Colonic mucosa (tissue), 4 donors: Measurements from ENCODE around the gene PRMT7. TPM values are rescaled to one million over a fixed set of nuclear protein-coding genes. Genes with fewer than 3 reads are reported as not detected.

Experiments
- DNase-seq: peaks from one replicate; pipeline ENCODE4 v3.0.0-alpha.2; 2020
- H3K27ac ChIP-seq: fragments of 200-600 bp; one replicate; pipeline ENCODE4 v1.8.0; 2021
- H3K27me3 ChIP-seq: fragments of 200-600 bp; one replicate; pipeline ENCODE4 v1.8.0; 2021
- H3K36me3 ChIP-seq: fragments of 200-600 bp; one replicate; pipeline ENCODE4 v1.8.0; 2021
- H3K4me1 ChIP-seq: fragments of 200-600 bp; one replicate; pipeline ENCODE4 v1.8.0; 2021; ENCODE audit warnings: mild to moderate bottlenecking
- H3K4me3 ChIP-seq: fragments of 200-600 bp; one replicate; pipeline ENCODE4 v1.8.0; 2021
- H3K9ac ChIP-seq, 2 donors: one replicate each; pipeline ENCODE4 v1.7.0; 2013; ENCODE audit warnings: control low read depth in 2 of 2, low read depth in 2 of 2, low read length in 2 of 2
- H3K9me3 ChIP-seq: fragments of 200-600 bp; one replicate; pipeline ENCODE4 v1.8.0; 2021
- intact Hi-C: fragments of 100-400 bp; cut with DNase I; formaldehyde crosslinking; loops from one replicate; pipeline ENCODE4 v1.14.1; 2022
- total RNA-seq, 2 donors: library from RNA; stranded (reverse); fragmentation: NEBNext Ultra II Directional in 1 of 2; extraction: Animal tissue kit (Norgen Biotek cat#: 25700) in 1 of 2; gene quantifications; one replicate each; pipeline ENCODE4 v1.2.1, GENCODE V29; 2021
- TF ChIP-seq, protein P1 (sequence below): fragments of 200-600 bp; IDR thresholded peaks from one replicate; pipeline ENCODE4 v1.8.0; 2022; ENCODE audit warnings: antibody characterized with exemption, mild to moderate bottlenecking
- donor health status: healthy.
- donor health status: DM: no; HTN: no; CAD: no.
- donor health status: DM: no; HTN: no; CAD: no.

Gene PRMT7
- total RNA-seq, 2 donors from 2014 or later, result 18.0 to 45.4 TPM

DNA sequence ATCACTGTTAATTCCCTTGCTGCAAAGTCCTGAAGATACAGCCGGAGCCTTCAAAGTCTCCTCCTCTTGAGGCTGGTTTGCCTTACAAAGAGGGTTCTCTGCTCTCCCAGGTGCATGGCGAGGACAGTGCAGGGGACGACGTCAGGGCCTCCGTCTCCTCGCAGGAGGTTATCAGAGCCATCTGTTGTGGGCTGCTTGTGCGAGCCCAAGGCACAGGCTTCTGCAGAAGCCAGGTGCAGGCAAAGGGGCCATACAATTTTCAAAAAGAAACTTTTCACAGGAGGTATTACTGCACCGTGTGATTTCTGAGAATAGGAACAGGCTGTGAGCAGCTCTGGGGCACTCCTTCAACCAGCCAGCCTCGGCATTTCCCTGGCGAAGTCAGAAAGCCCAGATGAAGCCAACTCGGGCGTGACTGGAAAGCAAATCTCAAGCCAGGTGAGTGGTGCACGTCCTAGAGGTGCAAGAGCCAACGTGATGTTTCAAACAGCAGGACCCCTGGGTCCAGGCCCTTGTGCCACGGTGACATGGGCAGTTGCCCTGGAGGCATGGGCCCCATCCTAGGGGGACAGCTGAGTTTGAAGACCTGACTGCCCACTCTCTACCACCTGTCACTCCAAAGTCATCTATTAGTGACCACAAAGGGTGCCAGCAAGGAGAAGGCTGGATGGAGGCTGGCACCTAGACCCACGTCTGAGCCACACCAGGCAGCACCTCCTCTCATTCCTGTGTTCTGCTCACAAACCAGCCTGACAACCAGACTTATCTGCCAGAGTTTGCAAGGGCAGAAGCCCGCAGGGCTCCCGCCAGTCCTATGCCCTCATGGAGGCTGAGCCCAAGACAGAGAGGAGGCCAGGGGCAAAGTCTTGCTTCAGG is 68.9 kb downstream of the PRMT7 start:
- TF ChIP-seq, protein P1, sequence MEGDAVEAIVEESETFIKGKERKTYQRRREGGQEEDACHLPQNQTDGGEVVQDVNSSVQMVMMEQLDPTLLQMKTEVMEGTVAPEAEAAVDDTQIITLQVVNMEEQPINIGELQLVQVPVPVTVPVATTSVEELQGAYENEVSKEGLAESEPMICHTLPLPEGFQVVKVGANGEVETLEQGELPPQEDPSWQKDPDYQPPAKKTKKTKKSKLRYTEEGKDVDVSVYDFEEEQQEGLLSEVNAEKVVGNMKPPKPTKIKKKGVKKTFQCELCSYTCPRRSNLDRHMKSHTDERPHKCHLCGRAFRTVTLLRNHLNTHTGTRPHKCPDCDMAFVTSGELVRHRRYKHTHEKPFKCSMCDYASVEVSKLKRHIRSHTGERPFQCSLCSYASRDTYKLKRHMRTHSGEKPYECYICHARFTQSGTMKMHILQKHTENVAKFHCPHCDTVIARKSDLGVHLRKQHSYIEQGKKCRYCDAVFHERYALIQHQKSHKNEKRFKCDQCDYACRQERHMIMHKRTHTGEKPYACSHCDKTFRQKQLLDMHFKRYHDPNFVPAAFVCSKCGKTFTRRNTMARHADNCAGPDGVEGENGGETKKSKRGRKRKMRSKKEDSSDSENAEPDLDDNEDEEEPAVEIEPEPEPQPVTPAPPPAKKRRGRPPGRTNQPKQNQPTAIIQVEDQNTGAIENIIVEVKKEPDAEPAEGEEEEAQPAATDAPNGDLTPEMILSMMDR, result no peak
- intact Hi-C loops, result no loop called here
- Histone ChIP-seq H3K4me1 (peaks cover 13% of the 10 kb centered on the region), H3K9ac (no peak overlapping the region), H3K9me3 (no peaks in the 10 kb centered on the region), H3K36me3 (no peaks in the 10 kb centered on the region), H3K27ac (no peak overlapping the region), H3K27me3 (no peaks in the 10 kb centered on the region), H3K4me3 (no peak overlapping the region)
- no peak for DNase-seq

DNA sequence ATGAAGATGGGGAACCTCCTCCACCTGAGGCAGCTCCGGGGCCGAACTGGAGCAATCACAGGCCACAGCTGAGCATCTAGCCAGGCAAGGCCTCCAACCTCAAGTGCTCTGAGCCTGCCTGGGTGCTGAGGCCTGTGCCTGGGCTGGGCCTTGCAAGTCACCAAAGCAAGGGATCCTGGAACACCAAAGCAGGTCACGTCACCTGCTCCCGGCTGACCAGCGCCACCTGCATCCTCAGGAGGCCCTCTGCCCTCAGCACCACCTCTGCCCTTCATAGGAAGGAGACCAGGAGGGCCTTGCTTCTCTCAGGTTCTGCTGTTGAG is 69.5 kb downstream of the PRMT7 start:
- TF ChIP-seq, protein P1, result no peak
- Histone ChIP-seq H3K9me3 (no peaks in the 10 kb centered on the region), H3K4me1 (peaks cover 13% of the 10 kb centered on the region), H3K27me3 (no peaks in the 10 kb centered on the region), H3K9ac (no peak overlapping the region), H3K27ac (no peak overlapping the region), H3K4me3 (no peak overlapping the region), H3K36me3 (no peaks in the 10 kb centered on the region)
- DNase-seq, result no peak
- intact Hi-C loops, result no loop called here

DNA sequence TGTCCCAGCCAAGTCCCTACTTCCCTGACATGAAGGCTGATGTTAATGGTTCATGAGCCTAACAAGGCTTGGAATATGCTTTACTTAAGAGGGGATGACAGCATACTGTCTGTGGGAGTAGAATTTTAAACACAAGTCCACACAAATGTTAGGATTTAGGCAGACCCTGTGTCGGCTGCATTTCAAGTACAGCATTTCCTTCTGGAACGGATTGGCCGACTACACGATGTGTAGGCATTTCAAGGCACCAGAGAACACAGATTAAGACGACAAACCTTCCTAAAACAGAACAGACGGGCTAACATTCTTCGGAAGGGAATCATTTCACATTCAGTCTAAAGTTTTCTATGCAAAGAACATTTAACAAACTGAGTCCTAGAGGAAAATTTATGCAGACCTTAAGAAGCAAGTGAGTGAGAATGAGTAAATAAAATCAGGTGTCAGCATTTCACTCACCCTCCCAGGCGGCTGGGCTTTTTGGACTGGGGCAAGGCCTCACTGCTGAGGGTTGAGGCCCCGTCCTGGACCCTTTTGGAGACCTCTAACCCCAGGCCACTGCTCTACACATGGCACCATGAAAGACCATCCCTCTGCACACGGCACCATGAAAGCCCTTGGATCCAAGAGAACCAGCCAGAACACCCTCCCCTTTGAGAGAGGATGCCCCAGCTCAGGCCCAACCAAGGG is 70.0 kb downstream of the PRMT7 start:
- Histone ChIP-seq H3K27ac (no peak overlapping the region), H3K4me3 (no peak overlapping the region), H3K27me3 (no peaks in the 10 kb centered on the region), H3K9me3 (no peaks in the 10 kb centered on the region), H3K36me3 (no peaks in the 10 kb centered on the region), H3K4me1 (peaks cover 13% of the 10 kb centered on the region), H3K9ac (no peak overlapping the region)
- no peak for DNase-seq
- intact Hi-C loops, result no loop called here
- TF ChIP-seq, protein P1, result no peak

DNA sequence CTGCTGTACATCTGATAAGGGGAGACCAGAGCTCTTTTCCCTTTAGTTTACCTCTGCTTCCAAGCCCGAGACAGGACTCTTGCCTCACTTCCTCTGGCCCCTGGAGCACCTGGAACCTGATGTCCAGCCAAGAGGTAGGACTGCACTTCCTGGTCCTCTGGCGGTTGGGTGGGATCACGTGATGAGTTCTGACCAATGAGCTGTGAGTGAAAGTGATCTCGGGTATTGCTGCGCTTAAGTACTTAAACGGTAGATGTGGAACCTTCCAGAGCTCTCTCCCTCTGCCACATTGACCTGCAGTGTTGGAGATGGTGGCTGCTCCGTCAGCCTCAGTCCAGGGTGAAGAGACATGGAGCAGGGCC is 70.5 kb downstream of the PRMT7 start:
- TF ChIP-seq, protein P1, result no peak
- no peaks in the 10 kb centered on the region for H3K27me3 ChIP-seq
- no peak for DNase-seq
- H3K36me3 ChIP-seq, result no peaks in the 10 kb centered on the region
- H3K4me1 ChIP-seq, result peaks cover 13% of the 10 kb centered on the region
- intact Hi-C loops, result no loop called here
- no peaks in the 10 kb centered on the region for H3K9me3 ChIP-seq
- H3K4me3 ChIP-seq, result no peak overlapping the region
- no peak overlapping the region for H3K9ac ChIP-seq
- H3K27ac ChIP-seq, result no peak overlapping the region

DNA sequence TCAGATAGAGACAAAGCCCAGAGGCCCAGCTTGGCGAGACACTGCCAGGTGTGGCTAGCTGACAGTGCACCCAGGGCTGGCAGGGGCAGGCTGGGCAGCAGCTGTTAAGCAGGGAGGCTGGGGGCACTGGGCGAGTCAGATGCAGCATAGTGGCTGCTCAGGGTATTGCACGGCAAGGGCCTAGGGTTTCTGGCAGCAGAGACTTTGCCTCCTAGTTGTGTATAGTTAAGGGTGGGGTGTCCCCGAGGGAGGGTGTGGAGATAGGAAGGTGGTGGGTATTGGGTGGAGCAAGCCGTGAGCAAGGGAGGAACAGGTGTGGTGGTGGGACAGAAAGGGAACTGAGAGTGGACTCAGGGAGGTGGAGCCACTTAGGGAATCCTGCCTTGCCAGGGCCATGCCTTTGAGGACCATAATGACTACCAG is 71.5 kb downstream of the PRMT7 start:
- H3K36me3 ChIP-seq, result no peaks in the 10 kb centered on the region
- peaks cover 13% of the 10 kb centered on the region for H3K4me1 ChIP-seq

More for the DNA sequence above, 71.5 kb downstream of the PRMT7 start:
- H3K27ac ChIP-seq, result no peak overlapping the region
- intact Hi-C loops, result no loop called here
- peak; percentile 85 for DNase-seq
- no peaks in the 10 kb centered on the region for H3K27me3 ChIP-seq
- TF ChIP-seq, protein P1, result peak; percentile 66
- H3K9me3 ChIP-seq, result no peaks in the 10 kb centered on the region
- H3K4me3 ChIP-seq, result no peak overlapping the region
- H3K9ac ChIP-seq, result peak overlapping the region in 1 of 2 donors; percentile 55
